DMS153 treated with DMSO at 0.1 percent for 48 hours (cell line): ENCODE data around the gene FBXL7.

Experiments used
- DNase-seq: peaks from one replicate; lab custom pipeline; 2025; ENCODE audit not compliant: unreplicated experiment; lab: John Stamatoyannopoulos, UW

Gene FBXL7

DNA sequence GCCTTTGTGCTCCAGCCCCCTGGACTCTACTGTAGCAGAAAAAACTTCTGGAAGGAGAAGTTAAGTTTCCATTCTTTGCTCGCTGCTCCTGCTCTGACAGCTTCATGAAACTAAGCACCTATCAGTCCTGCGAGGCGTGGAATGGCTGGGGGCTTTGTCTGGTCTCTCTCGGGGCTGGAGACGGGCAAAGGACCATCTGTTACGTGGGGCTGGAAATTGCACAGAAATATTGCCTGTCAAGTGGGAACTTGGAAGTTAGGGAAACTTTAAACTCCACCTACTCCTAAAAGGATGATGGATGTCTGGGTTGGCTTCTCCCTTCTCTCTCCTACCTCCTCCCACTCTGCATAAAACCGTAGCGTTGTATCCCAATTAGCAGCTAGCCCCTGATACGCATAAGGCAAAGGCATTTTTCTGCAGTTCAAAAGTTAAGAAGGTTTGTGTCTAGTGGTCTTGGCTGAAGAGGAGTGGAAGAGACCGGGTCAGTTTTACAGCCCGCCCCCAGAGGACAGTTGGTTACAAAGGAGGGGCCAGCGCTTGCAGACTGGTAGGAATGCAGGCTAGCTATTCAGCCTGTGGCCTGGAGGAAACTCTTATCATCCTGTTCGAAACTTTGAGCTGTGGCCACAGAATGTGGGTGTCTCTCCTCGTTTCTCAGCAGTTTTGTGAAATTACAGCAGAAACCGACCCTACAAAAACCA, 1.3 kb downstream of the FBXL7 start:
- DNase-seq: no peak

DNA sequence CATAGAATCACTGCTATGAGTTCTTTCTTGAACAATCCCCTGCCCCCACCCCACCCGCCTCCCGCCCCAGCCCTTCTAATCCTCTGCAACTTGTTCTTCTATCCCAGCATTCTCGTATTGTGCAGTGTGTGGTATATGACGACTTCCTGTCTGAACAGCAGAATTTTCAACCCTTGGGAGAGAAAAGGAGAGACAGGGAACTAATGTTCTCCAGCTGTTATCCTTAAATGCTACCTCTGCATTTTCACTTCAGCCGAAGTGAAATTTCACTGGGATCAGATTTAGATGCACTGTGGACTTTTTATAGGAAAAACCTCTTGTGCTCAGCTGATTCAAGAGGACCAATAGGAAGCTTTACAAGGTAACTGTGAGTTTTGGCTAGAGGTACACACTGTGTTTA, 2.2 kb downstream of the FBXL7 start:
- DNase-seq: no peak

DNA sequence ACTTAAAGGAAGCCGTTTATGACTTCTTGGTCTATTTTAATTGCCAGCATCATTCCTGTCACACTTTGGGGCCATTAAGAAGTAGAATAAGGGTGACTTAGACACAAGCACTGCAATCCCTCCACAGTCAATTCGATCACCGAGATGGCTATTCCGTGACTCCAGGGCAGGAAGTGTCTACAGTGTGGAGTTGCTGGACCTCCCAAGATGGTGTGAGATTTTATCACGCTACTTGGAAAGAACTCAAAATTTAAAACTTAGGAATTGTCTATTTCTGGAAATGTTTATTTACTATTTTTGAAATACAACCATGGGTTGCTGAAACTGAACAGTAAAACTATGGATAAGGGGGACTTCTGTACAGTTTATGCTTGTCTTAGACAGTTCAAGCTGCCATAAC, 6.2 kb downstream of the FBXL7 start:
- DNase-seq: no peak

DNA sequence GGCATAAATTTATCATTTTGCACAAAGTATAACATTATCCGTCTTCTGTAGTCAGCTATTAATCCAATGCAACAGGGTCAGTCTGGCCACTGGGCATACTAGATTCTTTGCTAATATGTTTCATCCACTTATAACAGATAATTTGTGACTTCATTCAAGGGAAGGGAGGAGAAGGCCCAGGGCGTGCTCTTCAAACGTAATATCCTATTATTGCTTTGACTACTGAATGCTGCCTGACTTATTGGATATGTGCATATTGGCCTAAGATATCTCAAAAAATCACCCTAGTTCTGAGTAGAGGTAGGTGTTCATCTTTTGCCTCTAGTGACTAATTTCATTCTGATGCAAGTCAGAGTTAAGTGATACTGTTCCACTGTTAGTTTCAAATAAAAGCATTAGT, 6.9 kb downstream of the FBXL7 start:
- no peak for DNase-seq

DNA sequence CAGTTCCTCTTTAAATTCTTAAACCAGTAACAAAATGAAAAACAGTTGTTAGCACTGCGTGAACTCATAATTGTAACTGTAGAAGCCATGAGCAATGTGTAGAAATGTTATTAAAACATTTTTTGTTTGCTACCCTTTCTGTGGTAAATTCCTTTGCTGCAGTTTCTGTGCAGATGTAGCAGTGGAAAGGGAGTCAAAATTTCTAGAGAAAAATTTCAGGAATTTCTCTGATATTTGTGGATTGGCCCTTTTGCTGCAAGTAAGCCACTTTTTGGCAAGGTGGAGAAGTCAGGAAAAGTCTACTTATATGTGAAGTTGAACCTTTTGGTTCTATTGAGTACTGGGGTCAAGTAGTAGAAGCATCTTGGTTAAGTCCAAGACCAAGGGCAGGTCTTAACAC, 10.1 kb downstream of the FBXL7 start:
- no peak for DNase-seq

DNA sequence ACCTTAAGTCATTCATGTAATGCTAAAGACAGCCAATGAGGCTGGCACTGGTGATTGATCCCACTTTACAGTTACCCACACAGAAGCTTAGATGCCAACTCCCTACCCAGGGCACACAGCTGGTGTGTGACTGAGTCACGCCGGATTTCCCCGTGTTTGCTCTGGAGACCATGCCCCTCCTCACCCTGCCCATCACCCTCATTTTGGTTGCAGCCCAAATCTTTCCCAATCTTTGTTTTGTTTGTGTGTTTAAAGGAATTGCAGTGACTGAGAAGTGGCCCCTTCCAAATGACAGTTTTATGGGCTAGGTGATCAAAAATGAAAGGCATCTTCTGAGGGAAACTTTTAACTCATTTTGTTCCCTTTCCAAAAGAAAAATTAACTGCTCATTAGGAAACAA, 10.9 kb downstream of the FBXL7 start:
- no peak for DNase-seq

DNA sequence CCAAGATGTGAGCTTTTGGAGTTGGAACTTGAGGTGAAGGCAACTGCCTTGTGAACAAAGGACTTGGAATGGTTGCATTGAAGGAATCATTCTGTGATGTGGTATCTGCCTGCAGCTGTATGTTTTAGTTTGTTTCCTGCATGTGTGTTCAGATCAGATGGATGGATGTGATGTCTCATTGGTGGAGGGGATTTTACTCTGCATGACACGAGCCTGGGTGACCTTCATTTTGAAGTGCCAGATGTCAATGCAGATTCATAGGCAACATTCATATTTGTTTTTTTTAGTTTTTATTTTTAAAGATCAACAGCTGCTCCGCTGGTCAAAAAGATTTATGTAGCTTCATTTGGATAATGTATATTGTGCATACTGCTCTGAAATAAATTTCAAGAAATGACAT, 13.5 kb downstream of the FBXL7 start:
- DNase-seq: no peak

DNA sequence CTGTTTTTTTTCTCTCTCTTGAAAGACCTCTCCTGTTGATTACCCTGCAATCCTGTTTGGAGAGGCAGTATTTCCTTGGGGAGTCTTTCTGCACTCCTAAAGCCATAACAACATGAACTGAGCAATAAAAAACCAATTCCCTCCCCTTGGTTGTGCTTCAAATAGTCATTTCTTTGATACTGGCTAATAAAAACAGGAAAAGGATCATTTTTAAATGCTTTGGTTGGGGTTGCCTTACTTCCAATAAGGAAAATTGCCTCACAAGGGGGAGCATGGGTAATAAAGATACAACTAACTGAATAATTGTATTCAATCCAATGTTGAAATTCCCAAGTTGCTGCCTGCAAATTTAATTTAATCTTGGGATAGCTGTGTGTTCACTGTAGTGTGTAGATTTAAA, 13.9 kb downstream of the FBXL7 start:
- no peak for DNase-seq

DNA sequence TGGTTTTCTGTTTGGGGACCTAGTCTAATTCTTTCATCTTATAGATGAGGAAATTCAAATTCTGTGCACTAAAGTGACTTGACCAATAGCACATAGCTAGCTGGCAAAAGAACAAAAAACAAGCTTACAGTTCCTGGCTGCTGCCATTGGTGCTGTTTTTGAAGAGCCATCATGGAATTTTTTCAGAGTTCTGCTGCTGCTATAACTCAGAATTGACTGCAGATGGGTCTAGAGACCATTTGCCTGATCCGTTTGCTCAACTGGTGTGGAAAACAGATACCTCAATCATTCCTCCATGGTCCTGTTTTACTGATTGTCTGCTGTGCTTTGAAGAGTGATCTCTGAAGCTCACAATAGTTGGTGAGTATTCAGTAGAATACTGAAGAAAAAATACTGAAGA, 15.2 kb downstream of the FBXL7 start:
- no peak for DNase-seq

DNA sequence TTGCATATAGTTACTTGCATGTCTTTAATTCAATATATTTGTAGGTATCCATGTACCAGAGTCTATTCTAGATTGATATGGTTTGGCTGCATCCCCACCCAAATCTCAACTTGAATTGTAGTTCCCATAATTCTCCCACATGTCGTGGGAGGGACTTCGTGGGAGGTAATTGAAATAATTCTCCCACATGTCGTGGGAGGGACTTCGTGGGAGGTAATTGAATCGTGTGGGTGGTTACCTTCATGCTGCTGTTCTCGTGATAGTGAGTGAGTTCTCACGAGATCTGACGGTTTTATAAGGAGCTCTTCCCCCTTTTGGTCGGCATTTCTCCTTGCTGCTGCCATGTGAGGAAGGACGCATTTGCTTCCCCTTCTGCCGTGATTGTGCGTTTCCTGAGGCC, 16.5 kb downstream of the FBXL7 start:
- no peak for DNase-seq

DNA sequence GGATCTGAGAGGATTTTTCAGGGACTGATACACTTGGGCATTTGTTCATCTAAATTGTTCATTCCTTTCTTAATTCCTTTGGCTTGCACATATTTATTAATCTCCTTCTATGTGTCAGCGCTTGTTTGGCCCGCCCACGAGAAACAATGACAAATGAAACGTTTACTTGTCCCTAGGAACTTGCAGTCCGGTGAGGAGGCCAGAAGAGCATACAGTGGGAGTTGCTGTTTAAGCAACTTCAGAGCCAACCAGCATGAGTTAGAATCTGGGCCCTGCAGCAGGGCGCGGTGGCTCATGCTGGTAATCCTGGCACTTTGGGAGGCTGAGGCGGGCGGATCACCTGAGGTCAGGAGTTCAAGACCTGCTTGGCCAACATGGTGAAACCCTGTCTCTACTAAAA, 18.8 kb downstream of the FBXL7 start:
- DNase-seq: no peak

DNA sequence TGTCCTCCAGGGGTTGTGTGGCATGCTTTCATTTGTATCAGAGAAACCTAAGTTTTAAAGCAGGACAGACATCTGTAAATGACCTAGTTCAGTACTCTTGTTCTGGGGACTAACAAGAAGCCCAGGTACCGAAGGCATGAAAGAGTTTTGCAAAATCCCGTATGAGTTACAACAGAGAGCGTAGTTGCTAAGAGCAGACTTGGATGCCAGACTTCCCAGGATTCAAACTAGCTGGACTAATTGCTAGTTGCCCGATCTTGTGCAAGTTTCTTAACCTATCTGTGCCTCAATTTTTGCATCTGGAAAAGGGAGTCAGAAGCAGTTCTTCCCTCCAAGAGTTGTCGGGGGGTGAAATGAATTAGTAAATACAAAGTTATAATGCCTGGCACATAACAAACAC, 20.9 kb downstream of the FBXL7 start:
- no peak for DNase-seq

DNA sequence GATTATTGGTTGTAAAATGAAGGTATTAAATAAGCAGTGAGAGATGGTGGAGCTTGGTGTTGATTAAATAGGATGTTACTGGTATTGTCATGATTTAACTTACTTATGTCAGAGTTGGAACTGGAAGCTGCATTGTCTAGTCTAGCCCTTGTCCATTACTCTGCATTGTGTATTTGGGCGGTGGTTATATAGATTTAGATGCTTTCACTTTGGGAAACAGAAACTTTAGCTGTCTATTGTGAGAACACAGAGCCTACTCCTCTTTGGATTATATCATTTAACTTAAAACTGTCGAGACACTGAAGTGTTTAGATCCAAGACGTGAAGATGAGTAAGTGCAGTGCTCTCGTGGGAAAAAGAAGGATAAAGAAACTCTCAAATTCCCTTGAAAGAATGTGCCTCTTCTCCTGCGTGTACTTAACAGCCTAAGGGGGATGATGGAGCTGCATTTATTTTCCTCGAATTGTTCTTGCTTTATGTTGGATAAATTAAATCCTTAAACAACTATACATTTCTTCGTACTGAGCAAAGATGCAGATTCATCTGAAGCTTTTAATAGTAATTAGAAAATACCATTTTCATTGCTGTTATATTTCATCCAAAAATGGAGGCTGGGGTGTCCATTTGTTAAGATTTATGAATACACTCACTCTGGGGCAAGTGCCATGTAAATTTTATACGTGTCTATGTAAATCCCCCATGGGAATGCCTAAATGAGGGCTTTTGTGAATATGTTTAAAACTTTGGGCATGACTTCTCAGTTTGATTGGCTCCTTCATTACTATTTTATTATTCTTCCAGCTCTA, 21.6 kb downstream of the FBXL7 start:
- no peak for DNase-seq

DNA sequence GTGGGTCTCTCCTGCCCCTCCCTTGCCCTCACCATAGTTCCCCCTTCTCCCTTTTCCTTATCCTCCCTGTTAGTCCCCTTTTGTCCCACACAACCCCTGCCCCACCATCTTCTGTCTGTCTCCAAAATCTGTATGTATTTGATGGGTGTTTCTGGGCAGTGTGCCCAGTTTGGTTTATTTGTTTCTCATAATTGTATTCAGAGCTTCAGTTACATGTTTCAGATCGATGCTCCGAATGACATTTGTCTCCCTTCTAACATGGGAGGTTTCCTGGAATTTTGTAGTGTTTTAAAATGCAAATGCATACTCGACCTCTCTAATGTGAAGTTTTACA, 22.2 kb downstream of the FBXL7 start:
- DNase-seq: no peak

DNA sequence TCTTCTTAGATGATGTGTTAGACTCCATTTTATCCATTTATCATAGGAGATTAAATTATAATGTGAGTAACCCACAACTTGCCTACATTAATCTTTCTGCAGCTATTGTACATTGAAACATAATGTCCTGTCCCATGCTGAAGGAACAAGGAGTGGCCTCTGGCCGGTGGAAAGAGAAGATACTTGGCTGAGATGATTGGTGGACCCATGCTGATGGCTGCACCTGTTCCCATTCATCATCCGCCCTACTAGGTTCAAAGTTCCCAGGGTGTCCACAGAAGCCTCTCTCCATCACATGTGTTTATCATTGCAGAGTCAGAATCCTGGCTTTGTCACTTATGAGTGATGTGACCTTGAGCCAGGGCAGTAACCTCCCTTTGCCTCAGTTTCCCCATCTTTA, 24.7 kb downstream of the FBXL7 start:
- no peak for DNase-seq

DNA sequence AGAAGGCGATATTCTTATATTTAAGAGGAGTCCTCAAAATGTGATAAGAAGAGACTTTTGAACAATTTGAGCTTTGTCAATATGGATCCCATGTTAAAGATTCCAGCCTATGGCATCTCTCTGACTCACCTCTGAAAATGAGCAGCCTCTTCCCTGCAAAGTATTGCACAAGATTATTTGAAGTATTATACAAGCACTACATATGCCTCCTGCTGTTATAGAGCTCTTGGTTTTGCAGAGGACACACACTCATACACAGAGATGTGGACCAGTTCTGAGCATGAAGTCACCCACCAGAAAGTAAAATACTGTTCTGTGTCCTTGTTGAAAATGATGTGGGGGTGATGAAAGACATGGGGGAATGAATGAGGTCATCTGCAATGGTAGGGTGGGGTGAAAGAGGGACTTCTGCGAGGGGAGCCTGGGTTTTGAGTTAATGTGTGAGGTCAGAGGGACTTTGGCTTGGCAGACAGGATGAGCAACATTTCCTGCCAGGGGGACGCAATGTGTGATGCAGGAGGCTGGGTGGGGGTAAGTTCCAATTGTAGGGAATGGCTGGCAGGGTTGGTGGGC, 25.8 kb downstream of the FBXL7 start:
- no peak for DNase-seq

DNA sequence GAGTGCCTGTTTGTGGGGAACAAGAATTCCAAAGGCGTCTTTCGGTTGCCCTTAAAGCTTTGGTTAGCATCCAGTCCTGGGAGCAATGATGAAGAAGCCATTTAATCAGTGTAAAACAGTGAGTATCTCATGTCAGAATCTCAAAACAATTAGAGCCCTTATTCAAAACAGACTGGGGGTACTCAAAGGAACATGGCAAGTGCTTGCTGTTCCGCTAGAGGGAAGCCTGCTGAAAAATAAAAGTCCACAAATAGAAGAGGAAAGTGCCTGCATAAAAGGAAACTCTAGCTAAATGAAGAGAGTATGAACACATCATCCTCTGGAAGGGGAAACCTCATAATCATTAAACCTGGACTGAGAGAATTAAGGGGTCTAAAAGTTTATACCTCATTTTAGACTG, 26.4 kb downstream of the FBXL7 start:
- no peak for DNase-seq

DNA sequence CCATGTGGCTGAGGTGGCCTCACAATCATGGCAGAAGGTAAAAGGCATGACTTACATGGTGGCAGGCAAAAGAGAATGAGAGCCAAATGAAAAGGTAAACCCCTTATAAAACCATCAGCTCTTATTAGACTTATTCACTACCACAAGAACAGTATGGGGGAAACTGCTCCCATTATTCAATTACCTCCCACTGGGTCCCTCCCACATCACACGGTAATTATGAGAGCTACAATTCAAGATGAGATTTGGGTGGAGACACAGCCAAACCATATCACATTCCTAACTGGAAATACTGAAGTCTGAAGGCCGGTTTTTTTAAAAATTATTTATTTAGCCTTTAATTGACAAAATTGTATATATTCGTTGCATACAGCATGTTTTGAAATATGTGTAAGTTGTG, 28.5 kb downstream of the FBXL7 start:
- no peak for DNase-seq

DNA sequence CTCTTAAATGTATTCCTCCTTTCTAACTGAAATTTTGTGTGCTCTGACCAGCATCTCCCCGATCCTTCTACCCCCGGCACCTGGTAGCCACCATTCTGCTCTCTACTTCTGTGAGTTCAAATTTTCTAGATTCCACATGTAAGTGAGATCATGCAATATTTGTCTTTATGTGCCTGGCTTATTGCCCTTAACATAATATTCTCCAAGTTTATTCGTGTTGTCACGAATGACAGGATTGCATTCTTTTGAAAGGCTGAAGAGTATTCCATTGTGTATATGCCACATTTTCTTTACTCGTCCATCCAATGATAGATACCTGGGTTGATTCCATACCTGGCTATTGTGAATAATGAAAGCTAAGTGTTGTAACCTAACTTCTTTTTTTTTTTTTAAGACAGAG, 29.0 kb downstream of the FBXL7 start:
- no peak for DNase-seq

DNA sequence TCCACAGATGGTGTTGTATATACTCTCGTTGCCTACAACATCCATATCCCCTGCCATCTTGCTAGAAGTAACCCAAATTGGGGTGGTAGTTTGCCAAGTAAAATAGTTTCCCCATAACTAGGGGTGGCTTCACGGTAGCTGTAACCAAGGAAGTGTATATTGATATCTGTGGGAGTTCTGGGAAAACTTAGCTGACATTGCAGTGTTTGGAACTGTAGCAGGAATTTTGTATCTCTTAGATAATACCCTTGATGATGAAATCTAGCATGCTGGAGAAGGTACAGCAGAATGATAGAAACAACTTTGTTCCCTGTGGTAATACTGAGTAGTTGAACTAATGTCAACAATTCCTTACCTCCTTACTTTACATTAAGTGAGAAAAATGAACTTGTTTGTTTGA, 29.8 kb downstream of the FBXL7 start:
- no peak for DNase-seq

DNA sequence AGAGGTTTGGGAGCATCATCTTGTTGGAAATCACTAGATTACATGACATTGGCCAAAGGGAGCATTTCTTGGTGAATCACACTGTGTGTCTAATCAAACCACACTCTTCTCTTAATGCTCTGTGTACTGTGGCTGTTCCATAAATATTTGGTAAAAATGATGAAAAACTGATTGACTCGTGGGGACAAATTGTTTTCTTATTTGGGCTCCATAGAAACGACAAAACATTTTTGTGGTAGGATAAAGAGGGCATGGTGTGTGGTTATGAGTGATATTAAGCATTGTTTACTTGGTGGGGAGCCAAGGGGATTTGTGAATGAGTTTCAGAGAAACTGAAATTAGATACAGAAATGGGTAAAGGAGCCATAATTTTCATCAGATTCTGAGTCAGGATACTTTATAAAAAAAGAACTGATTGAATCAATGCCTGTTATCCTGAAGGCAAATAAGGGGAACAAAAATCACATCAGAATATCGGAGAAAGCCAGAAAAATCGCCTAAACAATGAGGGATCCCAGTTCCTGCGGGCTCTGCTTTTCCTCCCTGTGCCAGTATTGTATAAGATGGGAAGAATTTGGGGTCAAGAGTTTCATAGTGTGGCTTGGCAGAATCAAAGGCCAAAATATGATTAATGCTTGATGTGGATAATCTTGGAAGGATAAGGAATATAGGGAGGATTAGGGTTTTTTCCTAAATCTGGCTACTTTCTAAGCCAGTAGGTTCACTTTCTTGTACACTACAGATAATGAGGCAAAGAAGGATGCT, 33.3 kb downstream of the FBXL7 start:
- no peak for DNase-seq

DNA sequence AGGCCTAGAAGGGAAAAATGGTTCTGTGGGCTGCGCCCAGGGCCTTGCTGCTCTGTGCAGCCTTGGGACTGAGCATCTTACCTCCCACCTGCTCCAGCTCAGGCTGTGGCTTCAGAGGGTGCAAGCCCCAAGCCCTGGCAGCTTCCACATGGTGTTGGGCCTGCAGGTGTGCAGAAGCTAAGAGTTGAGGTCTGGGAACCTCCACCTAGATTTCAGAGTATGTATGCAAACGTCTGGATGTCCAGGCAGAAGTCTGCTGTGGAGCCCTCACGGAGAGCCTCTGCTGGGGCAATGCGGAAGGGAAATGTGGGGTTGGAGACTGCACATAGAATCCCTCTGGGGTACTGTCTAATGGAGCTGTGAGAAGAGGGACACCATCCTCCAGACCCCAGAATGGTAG, 36.0 kb downstream of the FBXL7 start:
- DNase-seq: no peak
